ENCODE results near the gene ABCB9. TPM values are rescaled to one million over a fixed set of nuclear protein-coding genes. Genes with fewer than 3 reads are reported as not detected.

The ABCB9 gene
- total RNA-seq, 1 donor from 2014 or later: 1.2 TPM

DNA sequence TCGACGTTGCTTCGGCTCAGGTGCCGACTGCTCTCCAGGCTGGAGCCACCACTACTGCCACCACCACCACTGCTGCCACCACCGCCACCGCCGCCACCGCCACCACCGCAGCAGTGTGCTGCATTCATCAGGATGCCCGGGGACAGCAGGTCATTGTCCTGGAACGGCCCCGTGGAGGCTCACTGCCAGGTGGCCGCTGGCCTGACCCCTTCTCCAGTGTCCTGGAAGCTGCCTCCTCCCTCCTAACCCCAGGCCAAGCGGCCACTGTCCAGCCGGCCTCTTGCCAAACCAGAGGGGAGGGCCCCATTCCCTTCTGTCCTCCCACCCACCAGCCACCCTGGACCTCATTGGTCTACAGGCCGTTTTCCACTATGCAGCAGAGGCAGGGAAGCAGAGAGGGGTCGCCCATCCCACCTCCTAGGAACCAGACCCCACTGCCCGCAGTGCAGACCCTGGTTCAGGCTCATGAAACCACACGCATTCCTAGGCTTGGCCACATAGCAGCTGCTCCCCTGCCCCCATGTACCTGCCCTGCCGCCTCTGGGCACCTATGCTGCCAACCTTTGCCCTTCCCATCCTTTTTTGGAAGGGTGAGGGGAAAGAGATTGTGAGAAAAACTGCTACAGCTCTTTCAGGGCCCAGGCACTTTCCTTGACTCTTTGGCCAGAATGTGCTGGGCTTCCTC lies 29.4 kb upstream of the ABCB9 start:
- peak; percentile 72 for ATAC-seq
- DNase-seq (ENCODE audit: low spot score): peak; percentile 98

GRCh38 chr12:122994781-122995502 lies 28.7 kb upstream of the ABCB9 start:
- ATAC-seq (peak; percentile 5), DNase-seq (ENCODE audit: low spot score) (no peak)

- no peak for DNase-seq (ENCODE audit: low spot score)
- no peak for ATAC-seq
Observed at GRCh38 chr12:122994140-122994675, 27.9 kb upstream of the ABCB9 start.

- ATAC-seq (no peak), DNase-seq (ENCODE audit: low spot score) (no peak)
Observed at GRCh38 chr12:122992386-122992785, 26.1 kb upstream of the ABCB9 start.

DNA sequence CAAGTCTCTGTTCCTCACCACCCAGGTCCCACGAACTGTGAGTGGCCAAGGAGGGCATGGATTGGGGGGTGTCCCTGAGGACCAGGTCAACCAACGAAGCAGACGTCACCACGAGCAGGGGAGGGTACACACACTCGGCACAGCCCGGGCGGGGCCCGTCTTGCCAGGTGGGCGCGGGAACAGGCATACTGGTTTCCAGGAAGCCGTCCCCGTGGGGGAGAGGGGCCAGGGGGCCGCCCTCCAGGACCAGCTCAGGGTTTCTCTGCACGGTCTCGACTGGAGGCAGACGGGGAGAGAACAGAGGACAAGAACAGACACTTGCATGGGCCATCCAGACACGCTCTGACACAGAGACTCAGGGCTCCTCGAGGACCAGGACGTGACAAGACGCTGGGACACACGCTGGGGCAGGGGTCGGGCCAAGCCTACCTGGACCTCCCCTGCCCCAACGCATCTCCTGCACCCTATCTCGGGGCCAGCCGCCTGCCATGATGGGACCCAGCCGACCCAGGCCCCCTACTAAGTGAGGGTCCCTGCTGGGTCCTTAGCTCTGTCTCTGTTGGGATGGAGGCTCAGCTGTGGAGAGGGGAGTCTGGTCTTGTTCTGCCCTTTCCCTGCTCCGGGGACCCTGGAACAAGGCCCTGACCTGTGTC lies 25.5 kb upstream of the ABCB9 start:
- ATAC-seq (no peak), DNase-seq (ENCODE audit: low spot score) (no peak)

DNA sequence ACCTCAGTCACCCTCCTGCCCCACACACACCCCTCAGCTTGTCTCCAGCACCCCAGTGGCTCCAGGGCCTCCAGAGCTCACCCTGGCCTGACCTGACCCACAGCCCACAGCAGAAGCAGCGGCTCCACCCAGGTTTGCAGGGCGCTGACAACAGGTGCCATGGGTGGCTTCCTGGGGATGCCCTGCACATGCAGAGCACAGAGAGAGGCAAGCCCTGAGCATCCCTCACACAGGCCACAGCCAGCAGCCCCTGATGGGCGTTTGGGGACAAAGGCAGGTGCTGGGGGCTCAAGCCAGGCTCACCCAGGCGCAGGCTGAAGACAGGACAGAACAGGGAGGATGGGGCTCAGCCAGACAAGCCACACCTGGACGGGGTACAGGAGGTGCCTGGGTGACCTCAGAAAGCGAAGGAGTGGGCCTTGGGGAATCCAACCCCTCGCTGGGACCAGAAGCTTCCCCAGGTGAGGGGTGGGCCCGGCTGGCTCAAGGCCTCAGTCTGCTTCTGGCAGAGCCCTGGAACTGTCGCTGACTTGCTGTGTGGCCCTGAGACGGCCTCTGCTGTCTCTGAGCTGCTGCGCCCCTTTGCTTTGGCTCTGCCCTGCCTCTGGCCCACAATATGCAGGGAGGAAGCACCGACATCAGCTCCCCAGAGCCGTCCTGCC lies 24.8 kb upstream of the ABCB9 start:
- no peak for ATAC-seq
- no peak for DNase-seq (ENCODE audit: low spot score)

GRCh38 chr12:122990561-122990960 lies 24.3 kb upstream of the ABCB9 start:
- DNase-seq (ENCODE audit: low spot score) (no peak), ATAC-seq (no peak)

- DNase-seq (ENCODE audit: low spot score) (no peak), ATAC-seq (no peak)
Observed at GRCh38 chr12:122989874-122990419, 23.7 kb upstream of the ABCB9 start.

DNA sequence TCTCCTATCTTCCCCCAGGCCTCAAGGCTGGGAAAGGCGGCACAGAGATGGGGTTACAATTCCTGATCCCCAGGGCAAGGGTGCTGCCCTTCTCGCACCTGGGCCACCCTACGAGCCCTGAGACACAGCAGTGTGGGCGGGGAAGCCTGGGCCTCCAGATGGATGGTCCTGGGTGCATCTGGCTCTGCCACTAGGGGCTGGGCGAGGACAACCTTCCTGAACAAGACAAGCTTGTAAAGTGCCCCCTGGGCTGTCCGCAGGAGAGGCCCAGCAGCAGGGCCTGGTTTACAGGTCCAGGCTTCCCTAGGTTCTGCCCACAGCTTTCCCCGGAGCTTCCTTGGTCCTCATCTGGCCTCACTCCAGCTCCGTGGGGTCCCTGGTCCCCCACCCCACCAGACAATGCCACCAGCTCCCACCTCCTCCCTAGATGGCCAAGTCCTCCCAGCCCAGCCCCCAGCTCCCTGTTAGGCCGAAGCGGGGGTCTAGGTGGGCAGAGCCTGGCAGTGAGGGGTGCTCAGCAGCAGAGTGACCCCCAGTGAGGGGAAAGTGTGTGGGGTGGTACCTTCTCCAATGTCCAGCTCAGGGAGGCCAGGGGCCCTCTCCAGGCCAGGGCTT lies 23.1 kb upstream of the ABCB9 start:
- ATAC-seq (no peak), DNase-seq (ENCODE audit: low spot score) (no peak)

GRCh38 chr12:122988612-122989212 lies 22.4 kb upstream of the ABCB9 start:
- ATAC-seq (no peak), DNase-seq (ENCODE audit: low spot score) (no peak)

GRCh38 chr12:122988036-122988435 lies 21.8 kb upstream of the ABCB9 start:
- DNase-seq (ENCODE audit: low spot score) (no peak), ATAC-seq (no peak)

GRCh38 chr12:122987086-122987951 lies 21.1 kb upstream of the ABCB9 start:
- no peak for ATAC-seq
- no peak for DNase-seq (ENCODE audit: low spot score)

DNA sequence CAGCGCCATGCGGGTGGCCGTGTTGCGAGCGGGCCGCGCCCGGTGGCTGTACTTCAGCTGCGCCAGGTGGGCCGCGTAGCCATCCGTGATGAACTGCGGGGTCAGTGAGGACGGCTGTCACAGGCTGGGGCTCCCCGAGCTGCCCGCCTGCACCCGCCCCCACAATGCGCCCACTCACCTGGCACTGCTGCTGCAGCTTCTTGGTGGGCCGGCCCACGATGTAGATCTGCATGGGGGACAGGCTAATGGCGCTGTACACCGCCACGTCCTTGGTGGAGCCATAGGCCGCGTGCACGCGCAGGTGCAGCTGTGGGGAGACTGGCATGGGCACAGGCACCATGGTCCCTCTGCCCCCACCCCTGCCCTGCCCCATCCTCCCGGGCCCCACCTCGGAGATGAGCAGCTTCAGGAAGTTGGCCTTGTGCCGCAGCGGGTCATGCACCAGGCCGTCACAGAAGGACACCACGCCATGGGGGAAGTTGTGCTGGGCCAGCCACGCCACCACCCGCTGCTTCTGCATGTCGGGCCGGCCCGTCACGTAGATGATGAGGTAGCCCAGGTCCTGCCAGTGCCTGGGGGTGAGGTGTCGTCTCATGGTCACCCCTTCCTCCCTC lies 20.1 kb upstream of the ABCB9 start:
- ATAC-seq (no peak), DNase-seq (ENCODE audit: low spot score) (no peak)

DNA sequence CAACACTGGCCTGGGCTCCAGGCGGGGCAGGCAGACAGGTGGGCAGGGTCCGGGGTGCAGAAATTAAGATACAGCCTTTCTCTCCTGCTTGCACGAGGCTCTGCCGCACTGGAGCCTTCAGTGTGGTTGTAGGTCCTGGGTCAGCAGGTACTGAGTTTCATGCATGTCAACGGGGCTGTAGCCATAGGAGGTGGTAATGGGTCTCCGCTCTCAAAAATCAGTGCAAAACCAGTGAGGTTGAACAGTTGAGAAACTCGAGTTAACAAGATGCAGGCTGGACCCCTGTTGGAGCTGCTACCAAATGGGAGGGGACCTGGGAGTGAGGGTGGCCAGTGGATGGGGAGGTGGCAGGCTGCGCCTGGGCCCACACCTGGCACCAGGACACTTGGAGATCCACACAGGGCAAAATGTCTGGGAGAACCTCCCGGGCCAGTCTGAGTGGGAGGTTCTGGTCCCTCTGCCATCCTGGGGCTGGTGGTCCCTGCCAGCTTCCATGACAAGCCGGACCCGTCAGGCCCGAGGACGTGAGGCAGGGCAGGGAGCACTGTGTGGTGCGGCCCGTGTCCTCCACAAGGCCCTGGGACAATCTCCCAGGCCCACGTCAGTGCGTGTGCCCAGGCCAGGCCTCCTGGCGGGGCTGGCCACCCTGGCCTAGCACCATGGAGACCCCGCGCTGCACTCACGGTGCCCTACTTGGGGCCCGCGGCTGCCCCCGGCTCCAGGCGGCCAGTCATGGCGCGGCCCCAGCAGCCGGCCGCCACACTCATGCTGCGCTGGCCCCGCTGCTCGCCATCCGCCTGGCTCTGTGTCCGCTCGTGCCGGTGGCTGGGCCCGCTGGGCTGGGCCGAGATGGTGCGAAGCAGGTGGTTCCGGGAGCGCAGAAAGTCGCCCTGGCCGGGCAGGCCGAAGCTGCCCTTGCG lies 19.3 kb upstream of the ABCB9 start:
- DNase-seq (ENCODE audit: low spot score): no peak
- no peak for ATAC-seq

DNA sequence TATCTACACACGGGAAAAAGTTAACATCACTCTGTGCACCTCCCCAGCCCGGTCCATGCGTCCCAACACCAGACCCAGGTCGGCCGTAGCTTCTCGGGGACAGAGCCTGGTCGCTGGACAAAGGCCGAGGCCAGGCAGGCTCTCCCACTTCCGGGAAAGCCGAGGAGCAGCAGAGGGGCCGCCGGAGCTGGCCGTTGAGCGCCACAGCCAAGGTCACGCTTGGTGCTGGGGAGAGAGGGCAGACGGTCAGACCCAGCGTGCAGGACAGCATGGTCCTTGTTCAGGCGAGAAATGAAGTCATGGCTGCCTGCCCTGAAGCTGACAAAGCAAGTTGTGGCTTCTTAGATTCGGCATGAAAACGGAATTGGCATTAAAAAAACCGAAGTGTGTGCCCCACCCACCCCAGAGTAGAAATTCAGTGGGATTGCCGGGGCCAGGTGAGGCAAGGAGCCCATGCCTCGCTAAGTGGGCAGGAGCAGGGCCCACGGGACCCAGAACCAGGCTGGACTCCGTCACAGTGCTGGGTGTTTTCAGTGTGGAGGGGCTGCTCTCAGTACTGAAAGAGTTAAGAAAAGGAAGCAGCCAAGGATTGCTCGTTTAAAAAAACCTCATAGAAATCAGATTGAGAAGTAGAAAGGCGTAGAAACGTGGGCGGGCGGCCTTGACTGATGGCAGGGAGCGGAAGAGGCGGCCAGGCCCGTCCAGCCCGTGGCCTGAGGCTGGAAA lies 18.5 kb upstream of the ABCB9 start:
- ATAC-seq (peak; percentile 53), DNase-seq (ENCODE audit: low spot score) (peak; percentile 77)

DNA sequence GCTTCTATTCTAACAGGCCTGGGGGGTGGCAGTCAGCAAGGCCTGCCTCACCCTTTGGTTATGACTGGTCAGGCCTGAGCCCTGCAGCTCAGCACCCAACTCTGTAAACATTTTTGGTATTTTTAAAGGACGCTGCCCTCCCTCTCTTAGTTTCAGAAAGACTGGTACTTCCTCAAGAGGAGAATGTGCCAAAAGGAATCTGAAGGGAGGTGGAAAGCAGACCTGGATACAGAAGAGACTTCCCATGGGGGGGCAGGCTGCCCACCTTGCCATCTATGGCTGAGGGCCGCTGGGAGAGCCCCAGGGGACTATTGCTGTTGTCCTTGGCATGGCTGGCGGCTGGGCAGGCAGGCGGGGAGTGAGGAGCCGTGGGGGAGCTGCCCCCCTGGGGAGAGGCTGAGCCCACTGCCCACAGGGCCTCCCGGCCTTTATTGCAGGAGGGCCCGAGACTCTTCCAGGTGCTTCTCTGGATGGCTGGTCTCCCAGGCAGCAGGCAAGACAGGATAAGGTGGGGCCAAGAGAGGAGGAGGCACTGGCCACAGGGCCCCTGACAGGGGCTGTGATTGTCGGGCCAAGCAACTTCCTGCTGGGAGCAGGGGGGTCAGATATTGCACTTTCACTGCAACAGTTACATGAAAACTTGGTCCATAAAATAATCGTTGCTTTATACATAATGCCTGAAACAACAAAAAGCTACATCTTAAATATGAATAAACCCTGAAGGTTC lies 17.7 kb upstream of the ABCB9 start:
- DNase-seq (ENCODE audit: low spot score) (no peak), ATAC-seq (no peak)
